HCT116 (cell line): ENCODE results near the gene LCE6A. TPM values are rescaled to one million over a fixed set of nuclear protein-coding genes. Genes with fewer than 3 reads are reported as not detected.

Experiments used
- ATAC-seq: fragments of 200-7000 bp; cut with Tn5 transposase; 2 replicates; pipeline ENCODE4 v1.9.1; 2020; ENCODE audit warnings: mild to moderate bottlenecking, moderate library complexity
- BruUV-seq: library from RNA; stranded (reverse); fragments of 400-500 nt; replicated peaks from 2 replicates; lab custom pipeline; 2021; lab: Mats Ljungman, UMichigan
- CTCF ChIA-PET: fragments of 300-600 bp; sonication (Branson Sonifier 250); formaldehyde crosslinking; loops from one replicate; lab custom pipeline; 2021; ENCODE audit warnings: antibody characterized with exemption; lab: Charles Lee
- POLR2A ChIA-PET: fragments of 300-600, 350-600 bp; sonication (Branson Sonifier 250); formaldehyde crosslinking; loops from one replicate; lab custom pipeline; 2021; ENCODE audit warnings: antibody characterized with exemption; lab: Charles Lee
- RAD21 ChIA-PET, 2 experiments: fragments of 300-600 bp; sonication (Branson Sonifier 250); formaldehyde crosslinking; loops; one replicate each; lab custom pipeline; 2023; ENCODE audit warnings: low total read pairs in 2 of 2; ENCODE audit not compliant: uncharacterized antibody in 2 of 2, unreplicated experiment in 2 of 2, low non-redundant PET in 1 of 2; lab: Charles Lee
- DNase-seq: peaks from one replicate; pipeline ENCODE4 v3.0.0-alpha.2; 2010; ENCODE audit warnings: low read depth, low spot score
- H2AFZ ChIP-seq: fragments of 200-600 bp; shearing (Covaris generic), sonication (generic); 2 replicates; pipeline ENCODE4 v1.6.1; 2017; ENCODE audit warnings: low read depth, mixed run types, mixed read lengths, antibody characterized with exemption, low read length; ENCODE audit not compliant: poor library complexity, severe bottlenecking
- H3K27ac ChIP-seq: 2 replicates; pipeline ENCODE4 v1.5.1; 2012; ENCODE audit warnings: low read depth, low read length
- H3K27me3 ChIP-seq: fragments of 200-600 bp; sonication (generic); 2 replicates; pipeline ENCODE4 v1.6.1; 2016; ENCODE audit warnings: mixed run types, low read length, mixed read lengths; ENCODE audit not compliant: insufficient read depth
- H3K36me3 ChIP-seq, 2 experiments: fragments of 200-500 bp in 1 of 2; fragments of 200-600 bp in 1 of 2; sonication (Bioruptor generic) in 1 of 2; sonication (generic) in 1 of 2; 2 replicates each; pipeline versions ENCODE4 v1.5.1 to v1.6.1; 2014 to 2016; ENCODE audit warnings: low read length in 2 of 2, inconsistent platforms in 1 of 2, mixed read lengths in 1 of 2, mixed run types in 1 of 2; ENCODE audit not compliant: insufficient read depth in 2 of 2, control insufficient read depth in 1 of 2
- H3K4me1 ChIP-seq, 2 experiments: fragments of 200-600 bp in 1 of 2; sonication (generic) in 1 of 2; 2 replicates each; pipeline versions ENCODE4 v1.5.1 to v1.6.1; 2012 to 2017; ENCODE audit warnings: low read length in 2 of 2, inconsistent platforms in 1 of 2, mild to moderate bottlenecking in 1 of 2, mixed read lengths in 1 of 2, mixed run types in 1 of 2, moderate library complexity in 1 of 2; ENCODE audit not compliant: insufficient read depth in 2 of 2, control insufficient read depth in 1 of 2
- H3K4me2 ChIP-seq: fragments of 200-600 bp; sonication (generic); 2 replicates; pipeline ENCODE4 v1.6.1; 2017; ENCODE audit warnings: mixed run types, low read length, mixed read lengths
- H3K4me3 ChIP-seq, 2 experiments: fragments of 200-600 bp in 1 of 2; sonication (generic) in 1 of 2; replicated peaks in 1 of 2; 2 replicates each; pipeline ENCODE4 v1.5.1; 2011 to 2016; ENCODE audit warnings: low read length in 2 of 2, control low read depth in 1 of 2, low read depth in 1 of 2, mild to moderate bottlenecking in 1 of 2, mixed read lengths in 1 of 2, mixed run types in 1 of 2
- H3K79me2 ChIP-seq: fragments of 200-600 bp; sonication (generic); 2 replicates; pipeline ENCODE4 v1.6.1; 2017; ENCODE audit warnings: mild to moderate bottlenecking, mixed run types, low read length, moderate library complexity, mixed read lengths; ENCODE audit not compliant: insufficient read depth
- H3K9ac ChIP-seq: fragments of 200-600 bp; sonication (generic); 2 replicates; pipeline ENCODE4 v1.6.1; 2016; ENCODE audit warnings: low read length, mixed read lengths
- H3K9me2 ChIP-seq: fragments of 200-600 bp; sonication (generic), shearing (Covaris generic); 2 replicates; pipeline ENCODE4 v1.6.1; 2017; ENCODE audit warnings: mixed run types, mild to moderate bottlenecking, moderate library complexity; ENCODE audit not compliant: insufficient read depth
- H3K9me3 ChIP-seq, 2 experiments: fragments of 200-500 bp in 1 of 2; fragments of 200-600 bp in 1 of 2; sonication (Bioruptor generic) in 1 of 2; sonication (generic) in 1 of 2; 2 replicates each; pipeline ENCODE4 v1.6.1; 2014 to 2017; ENCODE audit warnings: low read length in 2 of 2, mixed read lengths in 2 of 2, inconsistent platforms in 1 of 2, low read depth in 1 of 2, mild to moderate bottlenecking in 1 of 2, mixed run types in 1 of 2, moderate library complexity in 1 of 2; ENCODE audit not compliant: control insufficient read depth in 1 of 2, insufficient read depth in 1 of 2
- H4K20me1 ChIP-seq: fragments of 200-600 bp; sonication (generic), shearing (Covaris generic); 2 replicates; pipeline ENCODE4 v1.6.1; 2017; ENCODE audit warnings: mixed run types, mild to moderate bottlenecking, moderate library complexity; ENCODE audit not compliant: insufficient read depth
- CEBPB ChIP-seq: IDR thresholded peaks from 2 replicates; pipeline ENCODE4 v1.6.1; 2012; ENCODE audit warnings: low read depth
- CTCF ChIP-seq, 3 experiments: fragments of 200-600 bp in 1 of 3; sonication (generic) in 1 of 3; IDR thresholded peaks in 2 of 3; conservative IDR thresholded peaks in 1 of 3; 2 replicates each; pipeline ENCODE4 v1.5.1; 2012 to 2017; ENCODE audit warnings: low read depth in 2 of 3, low read length in 2 of 3, antibody characterized with exemption in 1 of 3, borderline replicate concordance in 1 of 3, control low read depth in 1 of 3, mild to moderate bottlenecking in 1 of 3, mixed read lengths in 1 of 3, mixed run types in 1 of 3, moderate library complexity in 1 of 3; ENCODE audit not compliant: insufficient read depth in 1 of 3
- POLR2AphosphoS5 ChIP-seq: IDR thresholded peaks from 2 replicates; pipeline ENCODE4 v1.6.1; 2011; ENCODE audit warnings: mild to moderate bottlenecking, low read depth, low read length, moderate library complexity
- RAD21 ChIP-seq: IDR thresholded peaks from 2 replicates; pipeline ENCODE4 v1.6.1; 2012; ENCODE audit warnings: low read depth, mild to moderate bottlenecking
- REST ChIP-seq: IDR thresholded peaks from 2 replicates; pipeline ENCODE4 v1.6.1; 2012; ENCODE audit warnings: low read depth
- ZFX ChIP-seq: fragments of 450-650 bp; IDR thresholded peaks from 2 replicates; pipeline ENCODE4 v1.6.1; 2017
- intact Hi-C: fragments of 100-400 bp; cut with micrococcal nuclease; formaldehyde crosslinking; loops from 2 replicates; pipeline ENCODE4 v1.10.0; 2022
- total RNA-seq: library from RNA; stranded (reverse); gene quantifications from one replicate; pipeline ENCODE4 v1.2.1, GENCODE V29; 2021; ENCODE audit not compliant: unreplicated experiment

LCE6A gene
- total RNA-seq, 1 experiment from 2014 or later, result not detected

- TF ChIP-seq CTCF (IDR thresholded peaks at IDR 0.05 in 2 of 3, conservative IDR thresholded peaks at IDR 0.05 in 1 of 3; ENCODE audit: borderline replicate concordance in 1 of 3, insufficient read depth in 1 of 3, low read depth in 2 of 3, low read length in 2 of 3) (no peak), REST (no peak), POLR2AphosphoS5 (no peak), ZFX (no peak)
Measured at GRCh38 chr1:152866321-152866720, 23.7 kb downstream of the LCE6A start (continued).

GRCh38 chr1:152869808-152870419, 27.3 kb downstream of the LCE6A start:
- peaks cover 5% of the 10 kb centered on the region; the same call in 1 of the 2 replicates for H3K27me3 ChIP-seq
- no peak overlapping the region for H3K9ac ChIP-seq
- no peak overlapping the region for H3K4me2 ChIP-seq
- intact Hi-C loops, result loop anchor here (1.0 to 5.0 kb wide), 4 partner anchors 162 to 409 kb away; partner anchors contain the start of gene SPRR1B
- ATAC-seq (peak; percentile 82), DNase-seq (peak; percentile 61)
- H3K9me3 ChIP-seq, result no peaks in the 10 kb centered on the region
- H2AFZ ChIP-seq, result peak overlapping the region; percentile 84
- H4K20me1 ChIP-seq, result no peaks in the 10 kb centered on the region; the same call in 1 of the 2 replicates
- H3K36me3 ChIP-seq, result no peaks in the 10 kb centered on the region
- ChIA-PET RAD21 (interaction anchor here in 1 of 2 experiments (1.6 kb wide), 1 partner anchor 323 kb away, joined by 4 read pairs; no protein-coding TSS in a partner anchor), POLR2A (no interaction called here), CTCF (interaction anchor here (0.6 to 6.0 kb wide), 16 partner anchors 13 to 419 kb away, joined by 3 to 94 read pairs (median 4); no protein-coding TSS in a partner anchor)
- no peak overlapping the region for H3K27ac ChIP-seq
- TF ChIP-seq RAD21, result peak; percentile 55
- TF ChIP-seq CEBPB, result no peak
- peak; percentile 73 to 81 (median 80) for TF ChIP-seq CTCF (IDR thresholded peaks at IDR 0.05 in 2 of 3, conservative IDR thresholded peaks at IDR 0.05 in 1 of 3; ENCODE audit: borderline replicate concordance in 1 of 3, insufficient read depth in 1 of 3, low read depth in 2 of 3, low read length in 2 of 3)
- no peaks in the 10 kb centered on the region for H3K4me1 ChIP-seq
- H3K79me2 ChIP-seq, result no peaks in the 10 kb centered on the region
- BruUV-seq, result no TSS peak
- H3K9me2 ChIP-seq, result no peaks in the 10 kb centered on the region
- no peak overlapping the region for H3K4me3 ChIP-seq
